Neuronal stem cell (in vitro differentiated cells): ENCODE data around the gene GSTM3.
"Not testable (repeated sequence)": the region's sequence is repeated elsewhere in the genome, so short reads cannot be mapped to it uniquely, and the experiment has no call there.

Experiments used
- DNase-seq: peaks from one replicate; pipeline ENCODE4 v3.0.0-alpha.2; 2013; ENCODE audit warnings: low spot score
- H2AFZ ChIP-seq: one replicate; pipeline ENCODE4 v1.6.1; 2013; ENCODE audit warnings: mild to moderate bottlenecking, low read length, inconsistent platforms
- H2AK5ac ChIP-seq: 2 replicates; pipeline ENCODE4 v1.6.1; 2013; ENCODE audit warnings: low read depth, mild to moderate bottlenecking, inconsistent platforms, low read length, moderate library complexity, mixed read lengths
- H2BK120ac ChIP-seq: 2 replicates; pipeline ENCODE4 v1.6.1; 2013; ENCODE audit warnings: low read depth, mild to moderate bottlenecking, inconsistent platforms, low read length, moderate library complexity, mixed read lengths
- H2BK12ac ChIP-seq: one replicate; pipeline ENCODE4 v1.6.1; 2013; ENCODE audit warnings: low read length, inconsistent platforms
- H2BK15ac ChIP-seq: 2 replicates; pipeline ENCODE4 v1.6.1; 2013; ENCODE audit warnings: mild to moderate bottlenecking, low read length, inconsistent platforms, mixed read lengths
- H2BK5ac ChIP-seq: one replicate; pipeline ENCODE4 v1.6.1; 2013; ENCODE audit warnings: inconsistent platforms, mild to moderate bottlenecking, low read length, moderate library complexity
- H3K14ac ChIP-seq: one replicate; pipeline ENCODE4 v1.6.1; 2013; ENCODE audit warnings: low read length, inconsistent platforms
- H3K18ac ChIP-seq: 2 replicates; pipeline ENCODE4 v1.6.1; 2013; ENCODE audit warnings: low read length, inconsistent platforms
- H3K23ac ChIP-seq: 2 replicates; pipeline ENCODE4 v1.6.1; 2013; ENCODE audit warnings: low read depth, mild to moderate bottlenecking, mixed read lengths, low read length, inconsistent platforms; ENCODE audit not compliant: poor library complexity
- H3K27ac ChIP-seq: replicated peaks from 3 replicates; pipeline ENCODE4 v1.5.1; 2013; ENCODE audit warnings: low read length, inconsistent platforms
- H3K27me3 ChIP-seq, 3 experiments: 2 replicates each; pipeline ENCODE4 v1.6.1; 2013; ENCODE audit warnings: low read length in 3 of 3, mild to moderate bottlenecking in 2 of 3, inconsistent platforms in 1 of 3, low read depth in 1 of 3, mixed read lengths in 1 of 3, moderate library complexity in 1 of 3; ENCODE audit not compliant: control insufficient read depth in 3 of 3, insufficient read depth in 3 of 3
- H3K36me3 ChIP-seq, 2 donors: replicated peaks in 1 of 2; 2 replicates each; pipeline ENCODE4 v1.6.1; 2013; ENCODE audit warnings: low read length in 2 of 2; ENCODE audit not compliant: control insufficient read depth in 2 of 2, insufficient read depth in 2 of 2
- H3K4ac ChIP-seq: 2 replicates; pipeline ENCODE4 v1.6.1; 2013; ENCODE audit warnings: inconsistent platforms, mild to moderate bottlenecking, low read length, moderate library complexity
- H3K4me1 ChIP-seq, 2 donors: 1 replicate in 1 of 2; 2 replicates in 1 of 2; pipeline ENCODE4 v1.6.1; 2013; ENCODE audit warnings: low read length in 2 of 2, low read depth in 1 of 2; ENCODE audit not compliant: control insufficient read depth in 2 of 2, insufficient read depth in 1 of 2
- H3K4me2 ChIP-seq: one replicate; pipeline ENCODE4 v1.6.1; 2013; ENCODE audit warnings: mild to moderate bottlenecking, low read length, inconsistent platforms; ENCODE audit not compliant: insufficient read depth, poor library complexity, severe bottlenecking
- H3K4me3 ChIP-seq, 2 donors: 2 replicates each; pipeline ENCODE4 v1.5.1; 2013; ENCODE audit warnings: low read length in 2 of 2, mild to moderate bottlenecking in 2 of 2, inconsistent platforms in 1 of 2, moderate library complexity in 1 of 2
- H3K79me1 ChIP-seq: one replicate; pipeline ENCODE4 v1.6.1; 2013; ENCODE audit warnings: low read depth, mild to moderate bottlenecking, inconsistent platforms, low read length, moderate library complexity
- H3K9ac ChIP-seq: one replicate; pipeline ENCODE4 v1.6.1; 2013; ENCODE audit warnings: mild to moderate bottlenecking, low read depth, low read length, inconsistent platforms; ENCODE audit not compliant: poor library complexity
- H3K9me3 ChIP-seq, 2 donors: replicated peaks in 1 of 2; 2 replicates each; pipeline versions ENCODE3 to v1.6.1; 2013; ENCODE audit warnings: low read length in 2 of 2, mild to moderate bottlenecking in 2 of 2, inconsistent platforms in 1 of 2, low read depth in 1 of 2, mixed read lengths in 1 of 2, moderate library complexity in 1 of 2; ENCODE audit not compliant: control insufficient read depth in 2 of 2, insufficient read depth in 1 of 2
- H4K8ac ChIP-seq: one replicate; pipeline ENCODE4 v1.6.1; 2013; ENCODE audit warnings: low read depth, mild to moderate bottlenecking, inconsistent platforms, low read length, moderate library complexity
- H4K91ac ChIP-seq: one replicate; pipeline ENCODE4 v1.6.1; 2013; ENCODE audit warnings: low read length, low read depth, mild to moderate bottlenecking, inconsistent platforms; ENCODE audit not compliant: poor library complexity
- WGBS, 2 donors: extraction: QIAGEN DNeasy Blood & Tissue Kit; methylation state at CpG; one replicate each; pipeline ENCODE4 v1.1.7; 2013; ENCODE audit warnings: missing lambda C conversion rate in 2 of 2, mixed read lengths in 1 of 2; ENCODE audit not compliant: insufficient read length in 2 of 2, insufficient replicate concordance in 1 of 2; ENCODE audit errors: extremely low coverage in 2 of 2; 5-methylcytosine and 5-hydroxymethylcytosine counted together

Gene GSTM3

GRCh38 chr1:109685399-109685798 lies 55.4 kb downstream of the GSTM3 start:
- WGBS, 2 donors: no CpG with 5 or more reads among the region's 1 CpG
- not testable (repeated sequence) for H3K18ac ChIP-seq, H3K4me3 ChIP-seq, DNase-seq, H3K4me1 ChIP-seq, H3K23ac ChIP-seq, H3K27ac ChIP-seq, H3K27me3 ChIP-seq, H4K91ac ChIP-seq, H3K14ac ChIP-seq, H2BK15ac ChIP-seq, H3K36me3 ChIP-seq, H3K9ac ChIP-seq, H2BK12ac ChIP-seq, H4K8ac ChIP-seq, H3K9me3 ChIP-seq, H3K79me1 ChIP-seq, H3K4me2 ChIP-seq, H2AK5ac ChIP-seq, H2AFZ ChIP-seq, H3K4ac ChIP-seq, H2BK5ac ChIP-seq, H2BK120ac ChIP-seq

GRCh38 chr1:109684777-109685176 lies 56.1 kb downstream of the GSTM3 start:
- WGBS, 2 donors: no CpG with 5 or more reads among the region's 6 CpGs

More at GRCh38 chr1:109684777-109685176, 56.1 kb downstream of the GSTM3 start:
- H3K36me3 ChIP-seq, H2BK15ac ChIP-seq, H3K27me3 ChIP-seq, H3K27ac ChIP-seq, H2AK5ac ChIP-seq, H2AFZ ChIP-seq, H3K4me3 ChIP-seq, H3K4me2 ChIP-seq, H3K4ac ChIP-seq, H2BK5ac ChIP-seq, H4K91ac ChIP-seq, H3K9ac ChIP-seq, H3K4me1 ChIP-seq, H3K14ac ChIP-seq, H3K23ac ChIP-seq, H2BK12ac ChIP-seq, H3K9me3 ChIP-seq, DNase-seq, H3K18ac ChIP-seq, H2BK120ac ChIP-seq, H4K8ac ChIP-seq, H3K79me1 ChIP-seq: not testable (repeated sequence)
